ENCODE measurements around the gene ESYT2.

ESYT2 gene

GRCh38 chr7:158795272-158795671, 34.0 kb downstream of the ESYT2 start:
- DNase-seq, result no peak

GRCh38 chr7:158791107-158791506, 38.2 kb downstream of the ESYT2 start:
- no peak for DNase-seq

DNA sequence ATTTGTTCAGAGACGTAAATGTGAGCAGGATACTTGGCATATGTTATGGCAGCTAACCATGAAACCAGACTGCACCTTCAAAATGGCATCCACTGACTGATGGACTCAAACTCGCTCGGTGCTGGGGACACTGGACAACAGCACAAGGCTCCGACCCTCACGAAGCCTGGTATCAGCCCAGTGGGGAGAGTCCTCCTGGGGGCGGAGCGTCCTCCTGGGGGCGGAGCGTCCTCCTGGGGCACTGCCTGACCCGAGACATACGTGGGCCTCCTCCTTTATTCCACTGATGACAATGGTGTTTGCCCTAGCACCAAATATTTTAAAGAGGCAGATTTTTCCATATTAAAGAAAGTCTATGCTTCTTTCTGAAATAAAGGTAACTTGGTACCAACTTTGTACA, 39.5 kb downstream of the ESYT2 start:
- DNase-seq, result no peak

DNA sequence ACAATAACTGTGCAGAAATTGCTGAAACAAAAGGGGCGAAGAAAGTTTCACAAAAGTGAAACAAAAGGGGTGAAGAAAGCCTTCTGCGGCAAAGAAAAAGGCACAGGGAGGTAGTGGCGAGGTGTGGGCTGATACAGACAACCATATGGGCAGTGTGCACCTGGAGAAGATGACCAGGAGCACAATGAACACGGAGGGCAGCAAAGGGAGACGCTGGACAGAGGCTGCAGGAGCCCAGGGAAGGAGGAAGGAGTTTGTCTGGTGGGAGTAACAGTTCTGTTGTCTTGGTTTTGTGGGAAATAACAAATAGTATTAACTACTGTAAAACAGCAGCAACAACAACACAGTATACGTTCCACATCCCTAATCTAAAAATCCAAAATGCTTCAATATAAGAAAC, 42.4 kb downstream of the ESYT2 start:
- DNase-seq, result no peak

DNA sequence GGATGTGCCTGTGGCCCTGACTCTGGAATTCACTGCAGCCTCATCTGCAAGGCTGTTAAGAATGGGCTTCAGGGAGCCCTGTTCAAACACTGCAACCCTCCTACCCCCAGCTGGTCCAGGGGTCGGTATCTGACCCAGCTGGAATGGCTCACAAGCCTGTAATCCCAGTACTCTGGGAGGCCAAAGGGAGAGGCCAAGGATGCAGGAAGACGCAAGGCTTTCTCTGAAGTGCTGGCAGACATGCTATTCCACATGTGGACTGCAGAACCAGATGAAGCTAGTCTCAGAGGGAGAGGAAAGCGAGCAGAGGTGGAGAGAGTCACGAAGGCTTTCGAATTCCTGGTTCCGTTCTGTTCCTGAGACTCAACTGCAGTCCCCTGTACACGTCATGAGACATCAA, 45.0 kb downstream of the ESYT2 start:
- DNase-seq, result no peak

DNA sequence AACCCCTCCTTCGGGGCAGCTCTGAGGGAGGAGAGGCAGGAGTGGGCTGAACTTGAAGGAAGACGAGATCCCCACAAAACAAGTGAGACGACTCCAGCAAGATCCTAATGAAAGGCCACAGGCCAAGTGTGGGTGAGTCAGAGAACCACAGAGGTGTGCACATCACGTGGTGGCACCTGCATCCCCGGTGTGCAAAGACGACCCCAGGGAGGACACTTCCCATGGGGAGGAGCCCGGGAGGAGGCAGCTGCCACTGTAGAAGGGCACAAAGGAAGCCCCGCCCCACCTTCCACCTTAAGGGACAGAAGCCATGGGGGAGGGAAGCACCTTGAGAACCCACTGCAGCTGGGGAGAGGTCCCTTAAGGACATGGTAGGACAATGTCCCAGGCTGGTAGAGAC, 45.7 kb downstream of the ESYT2 start:
- DNase-seq, result no peak

DNA sequence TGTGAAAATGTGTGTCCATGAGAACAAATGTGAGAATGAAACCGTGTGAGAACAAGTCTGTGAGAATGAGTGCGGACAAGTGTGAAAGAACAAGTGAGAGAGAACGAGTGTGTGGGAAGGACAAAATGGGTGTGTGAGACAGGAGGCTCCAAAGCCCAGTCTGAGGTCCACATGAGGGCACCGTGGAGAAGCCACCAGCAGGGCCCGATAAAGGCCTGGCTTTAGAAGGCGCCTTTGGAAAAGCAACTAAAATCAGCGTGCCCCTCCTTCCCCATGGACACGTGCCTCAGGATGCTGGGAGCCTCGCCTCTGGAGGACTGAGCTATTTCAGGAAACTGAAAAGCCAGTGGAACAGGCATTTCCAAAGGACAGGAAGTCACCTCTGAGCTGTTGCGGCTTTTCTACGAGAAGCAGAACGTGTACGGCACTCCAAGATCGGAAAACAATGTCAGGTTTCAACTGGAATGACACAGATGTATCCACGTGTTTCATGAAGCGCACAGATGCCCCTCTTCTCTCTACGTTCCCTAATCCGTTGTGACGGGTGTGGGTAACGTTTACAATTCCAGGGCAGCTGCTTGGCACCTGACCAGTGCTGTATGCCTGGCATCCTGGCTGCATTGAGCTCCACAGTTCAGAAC, 46.4 kb downstream of the ESYT2 start:
- no peak for DNase-seq

- no peak for DNase-seq
Measured at GRCh38 chr7:158781974-158782664, 47.2 kb downstream of the ESYT2 start.

DNA sequence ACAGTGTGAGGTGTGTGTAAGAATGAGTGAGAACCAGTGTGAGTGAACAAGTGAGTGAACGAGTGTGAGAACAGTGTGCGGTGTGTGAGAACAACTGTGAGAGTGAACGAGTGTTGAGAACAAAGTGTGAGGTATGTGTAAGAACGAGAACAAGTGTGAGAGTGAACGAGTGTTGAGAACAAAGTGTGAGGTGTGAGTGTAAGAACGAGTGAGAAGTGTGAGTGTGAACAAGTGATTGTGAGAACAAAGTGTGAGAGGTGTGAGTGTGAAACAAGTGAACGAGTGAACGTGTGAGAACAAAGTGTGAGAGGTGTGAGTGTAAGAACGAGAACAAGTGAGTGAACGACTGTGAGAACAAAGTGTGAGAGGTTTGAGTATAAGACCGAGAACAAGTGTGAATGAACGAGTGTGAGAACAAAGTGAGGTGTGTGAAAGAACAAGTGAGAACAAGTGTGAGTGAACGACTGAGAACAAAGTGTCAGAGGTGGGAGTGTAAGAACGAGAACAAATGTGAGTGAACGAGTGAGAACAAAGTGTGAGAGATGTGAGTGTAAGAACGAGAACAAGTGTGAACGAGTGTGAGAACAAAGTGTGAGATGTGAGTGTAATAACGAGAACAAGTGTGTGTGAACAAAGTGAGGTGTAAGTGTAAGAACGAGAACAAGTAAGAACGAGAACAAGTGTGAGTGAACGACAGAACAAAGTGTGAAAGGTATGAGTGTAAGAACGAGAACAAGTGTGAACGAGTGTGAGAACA, 47.9 kb downstream of the ESYT2 start:
- no peak for DNase-seq

GRCh38 chr7:158779061-158780000, 50.0 kb downstream of the ESYT2 start:
- no peak for DNase-seq

- no peak for DNase-seq
Measured at GRCh38 chr7:158778471-158778870, 50.8 kb downstream of the ESYT2 start.

- no peak for DNase-seq
Measured at GRCh38 chr7:158777793-158778192, 51.5 kb downstream of the ESYT2 start.

DNA sequence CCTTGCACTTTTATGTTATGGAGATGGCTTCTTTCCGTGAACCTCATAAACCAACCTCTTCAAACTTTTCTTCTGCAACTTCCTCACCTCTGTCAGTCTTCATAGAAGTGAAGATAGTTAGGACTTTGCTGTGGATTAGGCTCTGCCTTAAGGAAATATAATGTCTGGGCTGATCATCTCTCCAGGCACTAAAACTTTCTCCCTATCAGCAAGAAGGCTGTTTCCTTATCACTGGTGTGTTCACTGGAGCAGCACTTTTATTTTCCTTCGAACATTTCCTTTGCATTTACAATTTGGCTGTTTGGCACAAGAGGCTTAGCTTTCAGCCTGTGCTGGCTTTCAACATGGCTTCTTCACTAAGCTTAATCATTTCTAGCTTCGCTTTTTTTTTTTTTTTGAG, 52.8 kb downstream of the ESYT2 start:
- no peak for DNase-seq

- no peak for DNase-seq
Measured at GRCh38 chr7:158774952-158775351, 54.4 kb downstream of the ESYT2 start.

DNA sequence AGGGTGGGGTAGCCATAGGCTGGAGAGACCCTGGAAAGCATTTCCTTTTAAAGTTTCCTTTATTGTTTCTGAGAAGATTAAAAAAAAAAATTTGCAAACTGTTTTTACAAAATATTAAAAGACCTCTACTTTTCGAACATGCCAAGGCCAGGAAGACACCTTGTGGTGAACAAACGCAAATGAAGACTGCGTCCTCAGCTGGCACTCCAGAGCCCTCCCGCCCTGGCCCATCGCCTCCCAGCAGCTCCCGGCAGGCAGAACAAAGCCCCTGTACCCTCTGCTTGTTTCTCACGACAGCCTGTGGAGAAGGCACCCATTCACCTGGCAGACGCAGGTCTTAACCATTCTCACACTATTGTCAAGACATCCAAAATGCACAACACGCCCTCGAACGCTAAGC, 56.4 kb downstream of the ESYT2 start:
- no peak for DNase-seq

GRCh38 chr7:158771213-158771834, 58.0 kb downstream of the ESYT2 start:
- no peak for DNase-seq

DNA sequence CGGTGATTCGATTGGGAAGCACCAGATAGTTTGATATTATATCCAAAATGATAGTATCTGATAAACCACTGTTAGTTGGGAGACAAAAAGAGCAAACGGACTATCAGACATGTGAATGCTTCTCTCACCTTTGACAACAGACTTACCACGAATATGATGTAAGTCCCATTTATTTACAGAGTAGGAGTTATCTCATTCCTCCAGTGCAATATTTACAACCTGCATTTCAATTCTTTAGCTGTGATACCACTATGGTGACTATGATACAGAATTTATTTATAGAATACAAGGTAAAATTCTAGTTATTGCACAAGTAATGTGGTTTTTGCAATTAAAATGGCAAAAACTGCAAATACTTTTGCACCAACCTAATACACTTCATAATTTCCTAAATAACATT, 61.6 kb downstream of the ESYT2 start:
- DNase-seq, result no peak

DNA sequence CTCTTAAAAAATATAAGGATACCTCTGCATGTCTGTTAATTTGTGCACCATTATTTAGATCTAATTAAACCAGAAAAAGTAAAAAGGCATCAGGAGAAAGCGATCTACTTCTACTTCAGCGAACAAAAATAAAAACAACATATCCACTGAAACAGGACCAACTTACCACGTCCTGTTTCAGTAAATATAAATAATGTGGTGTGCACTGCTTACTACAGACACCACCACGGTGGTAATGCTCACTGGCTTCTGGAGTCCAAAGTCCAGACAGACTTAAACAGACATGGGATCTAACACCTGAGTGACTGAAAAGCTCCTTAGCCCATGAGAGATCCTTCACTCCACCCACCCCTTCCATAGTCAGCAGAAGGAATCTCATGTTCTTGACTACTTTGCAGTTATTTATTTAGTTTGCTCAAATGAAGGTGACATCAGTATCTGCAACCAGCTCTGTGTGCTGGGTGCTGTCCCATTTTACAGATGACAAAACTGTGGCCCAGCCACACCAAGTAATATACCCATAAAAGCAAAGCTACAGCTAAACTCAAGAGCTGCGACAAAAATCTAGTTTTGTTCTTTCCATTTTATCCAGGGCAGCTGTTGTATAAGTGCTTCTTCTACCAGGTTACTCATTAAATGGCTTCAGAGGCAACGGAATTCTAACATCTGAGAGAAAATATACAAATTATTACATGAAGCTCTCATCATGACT, 62.6 kb downstream of the ESYT2 start:
- DNase-seq, result no peak

DNA sequence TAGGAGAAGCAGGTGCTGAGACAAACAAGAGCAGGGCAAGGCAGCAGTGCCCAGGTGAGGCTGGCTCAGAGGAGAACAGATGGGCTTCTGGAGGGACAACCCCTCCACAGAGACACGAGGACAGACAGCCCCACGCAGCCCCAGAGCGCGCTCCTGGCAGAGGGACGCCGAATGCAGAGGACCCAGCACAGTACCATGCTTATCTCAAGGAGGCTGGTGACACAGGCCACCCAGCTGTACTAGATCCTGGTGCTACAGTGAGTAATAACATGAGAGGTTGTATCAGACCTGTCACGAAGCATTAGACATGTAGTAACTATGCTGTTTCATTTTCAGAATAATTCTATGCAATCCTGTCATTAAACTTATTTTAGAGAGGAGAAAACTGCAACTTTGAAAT, 64.3 kb downstream of the ESYT2 start:
- no peak for DNase-seq

DNA sequence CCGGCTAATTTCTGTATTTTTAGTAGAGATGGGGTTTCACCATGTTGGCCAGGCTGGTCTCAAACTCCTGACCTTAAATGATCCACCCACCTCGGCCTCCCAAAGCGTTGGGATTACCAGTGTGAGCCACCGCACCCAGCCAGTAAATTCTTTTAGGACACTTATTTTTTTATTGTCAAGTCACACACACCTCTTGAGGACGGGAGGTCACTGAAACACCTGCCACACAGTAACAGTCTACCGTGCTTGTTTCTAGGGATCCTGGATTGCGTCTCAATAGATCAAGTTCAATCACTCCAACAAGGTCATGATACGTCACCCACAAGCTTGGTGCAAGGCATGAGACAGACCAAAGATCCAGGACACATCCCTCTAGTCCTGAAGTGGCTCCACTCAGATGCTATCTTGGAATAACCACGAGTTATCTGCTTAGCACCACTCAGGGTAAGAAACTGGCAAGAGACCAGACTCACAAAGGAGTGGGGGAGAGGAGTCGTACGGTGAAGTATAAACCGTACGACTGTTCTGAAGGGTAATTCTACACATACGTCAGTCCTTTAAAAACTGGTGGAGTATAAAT, 65.8 kb downstream of the ESYT2 start:
- DNase-seq, result no peak

GRCh38 chr7:158761945-158762344, 67.4 kb downstream of the ESYT2 start:
- no peak for DNase-seq

- no peak for DNase-seq
Measured at GRCh38 chr7:158760936-158761335, 68.4 kb downstream of the ESYT2 start.

All from CD4-positive, alpha-beta T cell treated with Interferon gamma for 1 hour (primary cell).